WTC11 (cell line): Measurements from ENCODE around the gene UNC79.

Experiments used
- ESRRA ChIP-seq: sonication (generic); formaldehyde crosslinking; IDR thresholded peaks from 2 replicates; pipeline ENCODE4 v1.8.1; 2022; ENCODE audit warnings: mild to moderate bottlenecking, missing genetic modification reagents, borderline replicate concordance
- FOXK1 ChIP-seq: sonication (generic); formaldehyde crosslinking; IDR thresholded peaks from 2 replicates; pipeline ENCODE4 v1.8.0; 2022; ENCODE audit warnings: mild to moderate bottlenecking, moderate library complexity, missing genetic modification reagents
- NFE2L1 ChIP-seq: sonication (generic); formaldehyde crosslinking; IDR thresholded peaks from 2 replicates; pipeline ENCODE4 v1.8.1; 2023; ENCODE audit warnings: missing genetic modification reagents
- NFYB ChIP-seq: sonication (generic); formaldehyde crosslinking; conservative IDR thresholded peaks from 2 replicates; pipeline ENCODE4 v1.8.0; 2022; ENCODE audit warnings: low read depth, missing genetic modification reagents
- NR1H2 ChIP-seq: sonication (generic); formaldehyde crosslinking; IDR thresholded peaks from 2 replicates; pipeline ENCODE4 v1.9.0; 2021; ENCODE audit warnings: mild to moderate bottlenecking, moderate library complexity, missing genetic modification reagents
- PRRX2 ChIP-seq: fragments of 250-450 bp; sonication (Bioruptor Pico); IDR thresholded peaks from 2 replicates; pipeline ENCODE4 v1.8.0; 2021; ENCODE audit warnings: mild to moderate bottlenecking
- TCF7 ChIP-seq: sonication (generic); formaldehyde crosslinking; IDR thresholded peaks from 2 replicates; pipeline ENCODE4 v1.8.0; 2022; ENCODE audit warnings: mild to moderate bottlenecking, low read depth, missing genetic modification reagents, moderate library complexity
- ZBTB21 ChIP-seq: sonication (generic); formaldehyde crosslinking; IDR thresholded peaks from 2 replicates; pipeline ENCODE4 v1.8.1; 2023; ENCODE audit warnings: mild to moderate bottlenecking, missing genetic modification reagents, borderline replicate concordance
- TF ChIP-seq, protein P1 (sequence below): fragments of 200-600 bp; IDR thresholded peaks from 2 replicates; pipeline ENCODE4 v1.8.0; 2022; ENCODE audit warnings: antibody characterized with exemption
- TF ChIP-seq, protein P2 (sequence below): sonication (generic); formaldehyde crosslinking; IDR thresholded peaks from 2 replicates; pipeline ENCODE4 v1.8.1; 2023; ENCODE audit warnings: mild to moderate bottlenecking, missing genetic modification reagents
- TF ChIP-seq, protein P3 (sequence below): fragments of 250-450 bp; sonication (Bioruptor Pico); IDR thresholded peaks from 2 replicates; pipeline ENCODE4 v1.9.0; 2021; ENCODE audit warnings: mild to moderate bottlenecking, borderline replicate concordance
- TF ChIP-seq, protein P4 (sequence below): sonication (generic); formaldehyde crosslinking; IDR thresholded peaks from 2 replicates; pipeline ENCODE4 v1.8.1; 2023; ENCODE audit warnings: mild to moderate bottlenecking, missing genetic modification reagents, moderate library complexity
- TF ChIP-seq, protein P5 (sequence below): sonication (generic); formaldehyde crosslinking; IDR thresholded peaks from 2 replicates; pipeline ENCODE4 v1.8.0; 2022; ENCODE audit warnings: mild to moderate bottlenecking, missing genetic modification reagents
- TF ChIP-seq, protein P6 (sequence below): sonication (generic); formaldehyde crosslinking; conservative IDR thresholded peaks from 2 replicates; pipeline ENCODE4 v1.8.1; 2022; ENCODE audit warnings: mild to moderate bottlenecking, missing genetic modification reagents

DNA sequence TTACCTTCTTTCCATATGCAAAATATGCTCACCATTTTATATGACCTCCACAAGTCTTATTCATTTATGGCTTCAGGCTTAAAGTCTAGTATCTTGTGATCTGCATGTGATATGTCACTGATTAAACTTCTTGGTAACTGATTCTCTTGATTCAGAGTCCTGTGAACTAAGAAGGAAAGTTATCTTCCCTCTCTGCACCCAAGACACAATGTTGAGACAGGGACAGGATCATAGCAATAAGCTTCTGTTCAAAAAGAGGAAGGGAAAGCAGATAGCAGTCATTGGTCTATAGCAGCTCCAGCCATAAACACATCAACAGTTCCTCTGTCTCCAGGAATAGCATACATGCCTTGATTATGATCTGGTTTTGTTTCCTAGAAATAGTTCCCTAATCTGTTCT, 103.1 kb downstream of the UNC79 start:
- TF ChIP-seq, protein P1, sequence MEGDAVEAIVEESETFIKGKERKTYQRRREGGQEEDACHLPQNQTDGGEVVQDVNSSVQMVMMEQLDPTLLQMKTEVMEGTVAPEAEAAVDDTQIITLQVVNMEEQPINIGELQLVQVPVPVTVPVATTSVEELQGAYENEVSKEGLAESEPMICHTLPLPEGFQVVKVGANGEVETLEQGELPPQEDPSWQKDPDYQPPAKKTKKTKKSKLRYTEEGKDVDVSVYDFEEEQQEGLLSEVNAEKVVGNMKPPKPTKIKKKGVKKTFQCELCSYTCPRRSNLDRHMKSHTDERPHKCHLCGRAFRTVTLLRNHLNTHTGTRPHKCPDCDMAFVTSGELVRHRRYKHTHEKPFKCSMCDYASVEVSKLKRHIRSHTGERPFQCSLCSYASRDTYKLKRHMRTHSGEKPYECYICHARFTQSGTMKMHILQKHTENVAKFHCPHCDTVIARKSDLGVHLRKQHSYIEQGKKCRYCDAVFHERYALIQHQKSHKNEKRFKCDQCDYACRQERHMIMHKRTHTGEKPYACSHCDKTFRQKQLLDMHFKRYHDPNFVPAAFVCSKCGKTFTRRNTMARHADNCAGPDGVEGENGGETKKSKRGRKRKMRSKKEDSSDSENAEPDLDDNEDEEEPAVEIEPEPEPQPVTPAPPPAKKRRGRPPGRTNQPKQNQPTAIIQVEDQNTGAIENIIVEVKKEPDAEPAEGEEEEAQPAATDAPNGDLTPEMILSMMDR, result no peak
- TF ChIP-seq, protein P2, sequence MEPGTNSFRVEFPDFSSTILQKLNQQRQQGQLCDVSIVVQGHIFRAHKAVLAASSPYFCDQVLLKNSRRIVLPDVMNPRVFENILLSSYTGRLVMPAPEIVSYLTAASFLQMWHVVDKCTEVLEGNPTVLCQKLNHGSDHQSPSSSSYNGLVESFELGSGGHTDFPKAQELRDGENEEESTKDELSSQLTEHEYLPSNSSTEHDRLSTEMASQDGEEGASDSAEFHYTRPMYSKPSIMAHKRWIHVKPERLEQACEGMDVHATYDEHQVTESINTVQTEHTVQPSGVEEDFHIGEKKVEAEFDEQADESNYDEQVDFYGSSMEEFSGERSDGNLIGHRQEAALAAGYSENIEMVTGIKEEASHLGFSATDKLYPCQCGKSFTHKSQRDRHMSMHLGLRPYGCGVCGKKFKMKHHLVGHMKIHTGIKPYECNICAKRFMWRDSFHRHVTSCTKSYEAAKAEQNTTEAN (CRISPR knock-in tag), result no peak
- TF ChIP-seq ESRRA (CRISPR knock-in tag), result no peak
- TF ChIP-seq, protein P3, sequence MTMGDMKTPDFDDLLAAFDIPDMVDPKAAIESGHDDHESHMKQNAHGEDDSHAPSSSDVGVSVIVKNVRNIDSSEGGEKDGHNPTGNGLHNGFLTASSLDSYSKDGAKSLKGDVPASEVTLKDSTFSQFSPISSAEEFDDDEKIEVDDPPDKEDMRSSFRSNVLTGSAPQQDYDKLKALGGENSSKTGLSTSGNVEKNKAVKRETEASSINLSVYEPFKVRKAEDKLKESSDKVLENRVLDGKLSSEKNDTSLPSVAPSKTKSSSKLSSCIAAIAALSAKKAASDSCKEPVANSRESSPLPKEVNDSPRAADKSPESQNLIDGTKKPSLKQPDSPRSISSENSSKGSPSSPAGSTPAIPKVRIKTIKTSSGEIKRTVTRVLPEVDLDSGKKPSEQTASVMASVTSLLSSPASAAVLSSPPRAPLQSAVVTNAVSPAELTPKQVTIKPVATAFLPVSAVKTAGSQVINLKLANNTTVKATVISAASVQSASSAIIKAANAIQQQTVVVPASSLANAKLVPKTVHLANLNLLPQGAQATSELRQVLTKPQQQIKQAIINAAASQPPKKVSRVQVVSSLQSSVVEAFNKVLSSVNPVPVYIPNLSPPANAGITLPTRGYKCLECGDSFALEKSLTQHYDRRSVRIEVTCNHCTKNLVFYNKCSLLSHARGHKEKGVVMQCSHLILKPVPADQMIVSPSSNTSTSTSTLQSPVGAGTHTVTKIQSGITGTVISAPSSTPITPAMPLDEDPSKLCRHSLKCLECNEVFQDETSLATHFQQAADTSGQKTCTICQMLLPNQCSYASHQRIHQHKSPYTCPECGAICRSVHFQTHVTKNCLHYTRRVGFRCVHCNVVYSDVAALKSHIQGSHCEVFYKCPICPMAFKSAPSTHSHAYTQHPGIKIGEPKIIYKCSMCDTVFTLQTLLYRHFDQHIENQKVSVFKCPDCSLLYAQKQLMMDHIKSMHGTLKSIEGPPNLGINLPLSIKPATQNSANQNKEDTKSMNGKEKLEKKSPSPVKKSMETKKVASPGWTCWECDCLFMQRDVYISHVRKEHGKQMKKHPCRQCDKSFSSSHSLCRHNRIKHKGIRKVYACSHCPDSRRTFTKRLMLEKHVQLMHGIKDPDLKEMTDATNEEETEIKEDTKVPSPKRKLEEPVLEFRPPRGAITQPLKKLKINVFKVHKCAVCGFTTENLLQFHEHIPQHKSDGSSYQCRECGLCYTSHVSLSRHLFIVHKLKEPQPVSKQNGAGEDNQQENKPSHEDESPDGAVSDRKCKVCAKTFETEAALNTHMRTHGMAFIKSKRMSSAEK (CRISPR knock-in tag), result no peak
- TF ChIP-seq TCF7 (CRISPR knock-in tag), result no peak
- TF ChIP-seq NR1H2 (CRISPR knock-in tag), result no peak
- TF ChIP-seq, protein P4, sequence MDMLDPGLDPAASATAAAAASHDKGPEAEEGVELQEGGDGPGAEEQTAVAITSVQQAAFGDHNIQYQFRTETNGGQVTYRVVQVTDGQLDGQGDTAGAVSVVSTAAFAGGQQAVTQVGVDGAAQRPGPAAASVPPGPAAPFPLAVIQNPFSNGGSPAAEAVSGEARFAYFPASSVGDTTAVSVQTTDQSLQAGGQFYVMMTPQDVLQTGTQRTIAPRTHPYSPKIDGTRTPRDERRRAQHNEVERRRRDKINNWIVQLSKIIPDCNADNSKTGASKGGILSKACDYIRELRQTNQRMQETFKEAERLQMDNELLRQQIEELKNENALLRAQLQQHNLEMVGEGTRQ, result no peak
- TF ChIP-seq, protein P5, sequence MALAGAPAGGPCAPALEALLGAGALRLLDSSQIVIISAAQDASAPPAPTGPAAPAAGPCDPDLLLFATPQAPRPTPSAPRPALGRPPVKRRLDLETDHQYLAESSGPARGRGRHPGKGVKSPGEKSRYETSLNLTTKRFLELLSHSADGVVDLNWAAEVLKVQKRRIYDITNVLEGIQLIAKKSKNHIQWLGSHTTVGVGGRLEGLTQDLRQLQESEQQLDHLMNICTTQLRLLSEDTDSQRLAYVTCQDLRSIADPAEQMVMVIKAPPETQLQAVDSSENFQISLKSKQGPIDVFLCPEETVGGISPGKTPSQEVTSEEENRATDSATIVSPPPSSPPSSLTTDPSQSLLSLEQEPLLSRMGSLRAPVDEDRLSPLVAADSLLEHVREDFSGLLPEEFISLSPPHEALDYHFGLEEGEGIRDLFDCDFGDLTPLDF, result no peak
- no peak for TF ChIP-seq ZBTB21
- no peak for TF ChIP-seq PRRX2 (CRISPR knock-in tag)
- no peak for TF ChIP-seq NFYB
- TF ChIP-seq FOXK1, result no peak
- TF ChIP-seq NFE2L1, result no peak
- TF ChIP-seq, protein P6, sequence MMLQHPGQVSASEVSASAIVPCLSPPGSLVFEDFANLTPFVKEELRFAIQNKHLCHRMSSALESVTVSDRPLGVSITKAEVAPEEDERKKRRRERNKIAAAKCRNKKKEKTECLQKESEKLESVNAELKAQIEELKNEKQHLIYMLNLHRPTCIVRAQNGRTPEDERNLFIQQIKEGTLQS, result no peak
